HEK293 (cell line): ENCODE data around the gene LACRT.

Experiments
- CTCF ChIA-PET: fragments of 350-600 bp; formaldehyde crosslinking; extraction: SDS; loops from one replicate; lab custom pipeline; 2021; ENCODE audit warnings: antibody characterized with exemption; lab: Yijun Ruan, JAX
- POLR2A ChIA-PET: fragments of 300-600 bp; formaldehyde crosslinking; extraction: SDS; loops from one replicate; lab custom pipeline; 2020; ENCODE audit warnings: antibody characterized with exemption, inconsistent platforms; lab: Yijun Ruan, JAX
- H3K27ac ChIP-seq: fragments of 200-500 bp; sonication (Bioruptor generic); 2 replicates; pipeline ENCODE4 v1.5.1; 2014; ENCODE audit warnings: low read depth, low read length, control low read depth, inconsistent platforms; ENCODE audit errors: extremely low read depth
- H3K36me3 ChIP-seq, 2 experiments: fragments of 200-500 bp in 1 of 2; sonication (Bioruptor generic) in 1 of 2; 1 replicate in 1 of 2; 2 replicates in 1 of 2; pipeline ENCODE4 v1.5.1; 2014 to 2017; ENCODE audit warnings: inconsistent platforms in 2 of 2, low read length in 2 of 2; ENCODE audit not compliant: control insufficient read depth in 2 of 2, insufficient read depth in 1 of 2
- H3K4me1 ChIP-seq: fragments of 200-500 bp; sonication (Bioruptor generic); 2 replicates; pipeline ENCODE4 v1.5.1; 2014; ENCODE audit warnings: mild to moderate bottlenecking, low read length, inconsistent platforms; ENCODE audit not compliant: control insufficient read depth, insufficient read depth
- H3K4me3 ChIP-seq: 2 replicates; pipeline ENCODE4 v1.5.1; 2011; ENCODE audit warnings: low read depth, mild to moderate bottlenecking, control low read depth, low read length, moderate library complexity
- H3K9me3 ChIP-seq: fragments of 200-500 bp; sonication (Bioruptor generic); 2 replicates; pipeline ENCODE4 v1.5.1; 2014; ENCODE audit warnings: low read depth, low read length, inconsistent platforms; ENCODE audit not compliant: control insufficient read depth, insufficient read depth
- GFI1B ChIP-seq: fragments of 450-650 bp; formaldehyde crosslinking; IDR thresholded peaks from 2 replicates; pipeline ENCODE4 v1.5.1; 2016; ENCODE audit warnings: missing biosample characterization, missing genetic modification characterization
- MYNN ChIP-seq: fragments of 450-650 bp; formaldehyde crosslinking; IDR thresholded peaks from 2 replicates; pipeline ENCODE4 v1.5.1; 2016; ENCODE audit warnings: missing biosample characterization, missing genetic modification characterization, borderline replicate concordance
- OSR2 ChIP-seq: fragments of 450-650 bp; formaldehyde crosslinking; IDR thresholded peaks from 2 replicates; pipeline ENCODE4 v1.5.1; 2016; ENCODE audit warnings: missing biosample characterization, missing genetic modification characterization
- TRIM28 ChIP-seq: IDR thresholded peaks from 2 replicates; pipeline ENCODE4 v1.6.1; 2011; ENCODE audit warnings: low read length, control low read depth, borderline replicate concordance
- ZBTB7A ChIP-seq: fragments of 450-650 bp; formaldehyde crosslinking; IDR thresholded peaks from 2 replicates; pipeline ENCODE4 v1.5.1; 2016; ENCODE audit warnings: low read depth, missing biosample characterization, missing genetic modification characterization
- ZBTB8A ChIP-seq: fragments of 450-650 bp; formaldehyde crosslinking; IDR thresholded peaks from 2 replicates; pipeline ENCODE4 v1.5.1; 2016; ENCODE audit warnings: missing biosample characterization, missing genetic modification characterization
- ZFP3 ChIP-seq: fragments of 450-650 bp; formaldehyde crosslinking; IDR thresholded peaks from 2 replicates; pipeline ENCODE4 v1.5.1; 2016; ENCODE audit warnings: low read depth, missing biosample characterization, missing genetic modification characterization
- ZNF16 ChIP-seq: fragments of 450-650 bp; formaldehyde crosslinking; IDR thresholded peaks from 2 replicates; pipeline ENCODE4 v1.5.1; 2016; ENCODE audit warnings: low read depth, missing biosample characterization, missing genetic modification characterization
- ZNF174 ChIP-seq: fragments of 450-650 bp; formaldehyde crosslinking; IDR thresholded peaks from 2 replicates; pipeline ENCODE4 v1.5.0; 2017; ENCODE audit warnings: missing biosample characterization, mild to moderate bottlenecking, missing genetic modification characterization
- ZNF202 ChIP-seq: fragments of 450-650 bp; formaldehyde crosslinking; IDR thresholded peaks from 2 replicates; pipeline ENCODE4 v1.5.1; 2016; ENCODE audit warnings: missing biosample characterization, missing genetic modification characterization, borderline replicate concordance
- ZNF37A ChIP-seq: fragments of 450-650 bp; IDR thresholded peaks from 2 replicates; pipeline ENCODE4 v1.5.1; 2018; ENCODE audit warnings: missing biosample characterization, missing genetic modification characterization
- ZNF416 ChIP-seq: fragments of 450-650 bp; formaldehyde crosslinking; IDR thresholded peaks from 2 replicates; pipeline ENCODE4 v1.5.1; 2016; ENCODE audit warnings: missing biosample characterization, missing genetic modification characterization
- ZNF510 ChIP-seq: fragments of 450-650 bp; formaldehyde crosslinking; IDR thresholded peaks from 2 replicates; pipeline ENCODE4 v1.5.1; 2018; ENCODE audit warnings: mild to moderate bottlenecking, missing genetic modification characterization, missing biosample characterization; ENCODE audit not compliant: insufficient replicate concordance
- ZNF544 ChIP-seq: fragments of 450-650 bp; formaldehyde crosslinking; IDR thresholded peaks from 2 replicates; pipeline ENCODE4 v1.5.0; 2017; ENCODE audit warnings: missing biosample characterization, missing genetic modification characterization
- ZNF623 ChIP-seq: fragments of 450-650 bp; formaldehyde crosslinking; IDR thresholded peaks from 2 replicates; pipeline ENCODE4 v1.5.1; 2016; ENCODE audit warnings: missing biosample characterization, missing genetic modification characterization
- ZNF785 ChIP-seq: fragments of 450-650 bp; formaldehyde crosslinking; IDR thresholded peaks from 2 replicates; pipeline ENCODE4 v1.5.1; 2016; ENCODE audit warnings: missing biosample characterization, missing genetic modification characterization
- ZNF830 ChIP-seq: fragments of 450-650 bp; IDR thresholded peaks from 2 replicates; pipeline ENCODE4 v1.5.0; 2018; ENCODE audit warnings: missing biosample characterization, missing genetic modification characterization, low read depth, mild to moderate bottlenecking, moderate library complexity
- TF ChIP-seq, protein P1 (sequence below): IDR thresholded peaks from 2 replicates; pipeline ENCODE4 v1.6.1; 2011; ENCODE audit warnings: mild to moderate bottlenecking, low read depth, low read length, borderline replicate concordance
- TF ChIP-seq, protein P2 (sequence below): fragments of 450-650 bp; formaldehyde crosslinking; IDR thresholded peaks from 2 replicates; pipeline ENCODE4 v1.5.1; 2016; ENCODE audit warnings: missing biosample characterization, missing genetic modification characterization
- TF ChIP-seq, protein P3 (sequence below): fragments of 450-650 bp; formaldehyde crosslinking; conservative IDR thresholded peaks from 2 replicates; pipeline ENCODE4 v1.5.1; 2016; ENCODE audit warnings: low read depth, missing biosample characterization, missing genetic modification characterization
- TF ChIP-seq, protein P4 (sequence below): fragments of 450-650 bp; formaldehyde crosslinking; IDR thresholded peaks from 2 replicates; pipeline ENCODE4 v1.5.1; 2016; ENCODE audit warnings: missing biosample characterization, missing genetic modification characterization, low read depth

Gene LACRT

DNA sequence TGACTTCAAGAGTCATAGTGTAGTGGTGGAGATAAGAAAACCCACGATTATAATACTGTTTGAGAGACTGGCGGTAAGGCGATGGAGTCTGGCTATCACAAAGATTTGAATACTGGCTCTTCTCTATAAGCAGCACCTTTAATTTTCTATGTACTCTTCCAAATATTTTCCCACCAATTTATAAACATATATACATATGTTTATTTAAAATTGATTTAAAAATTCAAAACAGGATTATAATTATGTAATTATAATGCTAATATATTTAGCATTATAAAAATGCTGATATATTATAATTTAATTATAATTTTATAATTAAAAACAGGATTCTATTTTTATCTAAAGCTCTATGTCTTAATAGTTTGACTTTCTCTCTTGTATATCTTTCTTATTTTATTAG, 28.9 kb upstream of the LACRT start (continued):
- TF ChIP-seq TRIM28 (no peak), ZFP3 (no peak)

DNA sequence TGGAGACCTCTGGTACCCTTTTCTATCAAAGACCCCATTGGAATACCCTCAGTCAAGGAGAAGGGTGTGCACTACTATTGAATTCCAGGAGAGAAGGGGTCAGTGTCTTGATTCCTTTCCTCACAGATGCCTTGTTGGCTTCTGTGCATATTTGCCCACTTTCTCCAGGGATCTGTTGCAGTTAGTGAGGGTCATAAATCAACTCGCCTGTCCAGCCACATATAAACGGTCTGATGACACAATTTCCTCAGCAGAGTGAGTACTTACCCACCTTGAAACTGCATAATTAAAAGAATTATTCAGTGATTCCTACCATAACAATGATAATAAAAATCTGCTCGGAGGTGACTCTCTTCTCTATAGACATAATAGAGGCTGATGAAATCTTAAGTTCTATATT, 27.3 kb upstream of the LACRT start:
- no peaks in the 10 kb centered on the region for H3K36me3 ChIP-seq
- TF ChIP-seq, protein P1, sequence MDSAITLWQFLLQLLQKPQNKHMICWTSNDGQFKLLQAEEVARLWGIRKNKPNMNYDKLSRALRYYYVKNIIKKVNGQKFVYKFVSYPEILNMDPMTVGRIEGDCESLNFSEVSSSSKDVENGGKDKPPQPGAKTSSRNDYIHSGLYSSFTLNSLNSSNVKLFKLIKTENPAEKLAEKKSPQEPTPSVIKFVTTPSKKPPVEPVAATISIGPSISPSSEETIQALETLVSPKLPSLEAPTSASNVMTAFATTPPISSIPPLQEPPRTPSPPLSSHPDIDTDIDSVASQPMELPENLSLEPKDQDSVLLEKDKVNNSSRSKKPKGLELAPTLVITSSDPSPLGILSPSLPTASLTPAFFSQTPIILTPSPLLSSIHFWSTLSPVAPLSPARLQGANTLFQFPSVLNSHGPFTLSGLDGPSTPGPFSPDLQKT = no peak
- TF ChIP-seq ZNF830 (no peak), OSR2 (tag by site-specific recombination) (no peak), ZNF16 (tag by site-specific recombination) (no peak)
- TF ChIP-seq, protein P2, sequence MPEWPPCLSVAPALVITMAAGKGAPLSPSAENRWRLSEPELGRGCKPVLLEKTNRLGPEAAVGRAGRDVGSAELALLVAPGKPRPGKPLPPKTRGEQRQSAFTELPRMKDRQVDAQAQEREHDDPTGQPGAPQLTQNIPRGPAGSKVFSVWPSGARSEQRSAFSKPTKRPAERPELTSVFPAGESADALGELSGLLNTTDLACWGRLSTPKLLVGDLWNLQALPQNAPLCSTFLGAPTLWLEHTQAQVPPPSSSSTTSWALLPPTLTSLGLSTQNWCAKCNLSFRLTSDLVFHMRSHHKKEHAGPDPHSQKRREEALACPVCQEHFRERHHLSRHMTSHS = no peak
- TF ChIP-seq, all 188 proteins: peak for 0
- ChIA-PET POLR2A (no interaction called here), CTCF (interaction anchor here (1.0 to 1.8 kb wide), 3 partner anchors 10 to 64 kb away, joined by 5 to 9 read pairs (median 5); no protein-coding TSS in a partner anchor)
- no peak overlapping the region for H3K4me3 ChIP-seq
- H3K4me1 ChIP-seq = no peaks in the 10 kb centered on the region
- no peaks in the 10 kb centered on the region for H3K9me3 ChIP-seq
- H3K27ac ChIP-seq = no peak overlapping the region

DNA sequence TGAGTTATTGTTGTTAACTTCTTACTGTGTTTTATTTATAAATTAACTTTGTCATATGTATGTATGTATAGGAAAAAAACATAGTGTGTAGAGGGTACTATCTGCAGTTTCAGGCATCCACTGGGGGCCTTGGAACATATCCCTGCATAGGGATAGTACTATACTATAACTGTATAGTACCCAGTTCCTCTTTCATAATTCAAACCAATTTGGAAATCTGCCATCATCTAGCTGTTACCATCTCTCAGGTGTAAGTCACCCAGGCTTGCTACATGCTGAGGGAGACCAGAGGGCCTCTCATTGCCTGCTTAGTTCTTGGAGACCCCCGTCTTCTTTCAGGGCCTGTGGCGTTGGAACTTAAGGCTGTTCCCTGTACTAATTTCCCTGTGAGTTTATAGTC, 26.4 kb upstream of the LACRT start:
- Histone ChIP-seq H3K27ac (no peak overlapping the region), H3K36me3 (no peaks in the 10 kb centered on the region), H3K9me3 (no peaks in the 10 kb centered on the region), H3K4me3 (no peak overlapping the region), H3K4me1 (peaks cover 5% of the 10 kb centered on the region; the same call in 1 of the 2 replicates)
- ChIA-PET CTCF (interaction anchor here (0.5 to 1.5 kb wide), 2 partner anchors 9 to 105 kb away, joined by 3 to 5 read pairs; no protein-coding TSS in a partner anchor), POLR2A (no interaction called here)
- TF ChIP-seq ZNF416 (tag by site-specific recombination) = no peak
- no peak for TF ChIP-seq GFI1B (tag by site-specific recombination)
- no peak for TF ChIP-seq ZNF510
- TF ChIP-seq ZNF174 (tag by site-specific recombination) = no peak
- no peak for TF ChIP-seq OSR2 (tag by site-specific recombination)
- TF ChIP-seq ZNF37A = no peak
- TF ChIP-seq ZBTB7A (tag by site-specific recombination) = no peak

DNA sequence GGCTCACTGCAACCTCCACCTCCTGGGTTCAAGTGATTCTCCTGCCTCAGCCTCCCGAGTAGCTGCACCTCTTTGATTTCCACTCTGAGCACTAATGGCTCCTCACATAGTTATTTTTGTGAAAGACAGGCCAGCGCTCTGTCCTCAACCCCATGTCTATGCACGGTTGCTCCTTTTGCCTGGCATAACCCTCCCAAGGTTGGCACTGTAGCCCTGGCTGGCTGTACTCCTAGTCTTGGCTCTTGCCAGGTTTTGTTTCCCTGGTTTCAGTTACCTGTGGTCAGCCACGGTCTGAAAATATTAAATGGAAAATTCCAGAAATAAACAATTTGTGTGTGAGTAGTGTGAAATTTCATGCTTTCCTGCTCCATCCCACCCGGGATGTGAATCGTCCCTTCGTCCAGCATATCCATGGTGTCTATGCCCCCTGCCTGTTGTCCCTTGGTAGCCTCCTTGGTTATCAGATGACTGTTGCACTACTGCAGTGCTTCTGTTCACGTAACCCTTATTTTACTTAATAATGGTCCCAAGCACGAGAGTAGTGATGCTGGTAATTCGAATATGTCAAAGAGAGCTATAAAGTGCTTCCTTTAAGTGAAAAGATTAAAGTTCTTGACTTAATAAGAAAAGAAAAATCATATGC, 25.7 kb upstream of the LACRT start:
- Histone ChIP-seq H3K9me3 (no peaks in the 10 kb centered on the region), H3K4me3 (no peak overlapping the region), H3K4me1 (peaks cover 5% of the 10 kb centered on the region; the same call in 1 of the 2 replicates), H3K27ac (no peak overlapping the region), H3K36me3 (no peaks in the 10 kb centered on the region)
- CTCF ChIA-PET = interaction anchor here (0.5 to 2.5 kb wide), 6 partner anchors 8 to 133 kb away, joined by 3 to 18 read pairs (median 8); no protein-coding TSS in a partner anchor
- POLR2A ChIA-PET = no interaction called here
- TF ChIP-seq ZNF544 (tag by site-specific recombination) = no peak
- TF ChIP-seq ZNF785 = no peak
- TF ChIP-seq, protein P3, sequence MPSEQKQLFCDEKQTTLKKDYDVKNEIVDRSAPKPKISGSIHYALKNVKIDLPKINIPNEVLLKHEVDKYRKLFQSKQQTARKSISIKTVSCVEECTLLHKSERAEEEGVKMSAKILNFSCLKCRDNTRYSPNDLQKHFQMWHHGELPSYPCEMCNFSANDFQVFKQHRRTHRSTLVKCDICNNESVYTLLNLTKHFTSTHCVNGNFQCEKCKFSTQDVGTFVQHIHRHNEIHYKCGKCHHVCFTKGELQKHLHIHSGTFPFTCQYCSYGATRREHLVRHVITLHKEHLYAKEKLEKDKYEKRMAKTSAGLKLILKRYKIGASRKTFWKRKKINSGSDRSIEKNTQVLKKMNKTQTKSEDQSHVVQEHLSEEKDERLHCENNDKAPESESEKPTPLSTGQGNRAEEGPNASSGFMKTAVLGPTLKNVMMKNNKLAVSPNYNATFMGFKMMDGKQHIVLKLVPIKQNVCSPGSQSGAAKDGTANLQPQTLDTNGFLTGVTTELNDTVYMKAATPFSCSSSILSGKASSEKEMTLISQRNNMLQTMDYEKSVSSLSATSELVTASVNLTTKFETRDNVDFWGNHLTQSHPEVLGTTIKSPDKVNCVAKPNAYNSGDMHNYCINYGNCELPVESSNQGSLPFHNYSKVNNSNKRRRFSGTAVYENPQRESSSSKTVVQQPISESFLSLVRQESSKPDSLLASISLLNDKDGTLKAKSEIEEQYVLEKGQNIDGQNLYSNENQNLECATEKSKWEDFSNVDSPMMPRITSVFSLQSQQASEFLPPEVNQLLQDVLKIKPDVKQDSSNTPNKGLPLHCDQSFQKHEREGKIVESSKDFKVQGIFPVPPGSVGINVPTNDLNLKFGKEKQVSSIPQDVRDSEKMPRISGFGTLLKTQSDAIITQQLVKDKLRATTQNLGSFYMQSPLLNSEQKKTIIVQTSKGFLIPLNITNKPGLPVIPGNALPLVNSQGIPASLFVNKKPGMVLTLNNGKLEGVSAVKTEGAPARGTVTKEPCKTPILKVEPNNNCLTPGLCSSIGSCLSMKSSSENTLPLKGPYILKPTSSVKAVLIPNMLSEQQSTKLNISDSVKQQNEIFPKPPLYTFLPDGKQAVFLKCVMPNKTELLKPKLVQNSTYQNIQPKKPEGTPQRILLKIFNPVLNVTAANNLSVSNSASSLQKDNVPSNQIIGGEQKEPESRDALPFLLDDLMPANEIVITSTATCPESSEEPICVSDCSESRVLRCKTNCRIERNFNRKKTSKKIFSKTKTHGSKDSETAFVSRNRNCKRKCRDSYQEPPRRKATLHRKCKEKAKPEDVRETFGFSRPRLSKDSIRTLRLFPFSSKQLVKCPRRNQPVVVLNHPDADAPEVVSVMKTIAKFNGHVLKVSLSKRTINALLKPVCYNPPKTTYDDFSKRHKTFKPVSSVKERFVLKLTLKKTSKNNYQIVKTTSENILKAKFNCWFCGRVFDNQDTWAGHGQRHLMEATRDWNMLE (tag by site-specific recombination) = no peak
- TF ChIP-seq ZBTB8A (tag by site-specific recombination) = no peak
- TF ChIP-seq MYNN (tag by site-specific recombination) = no peak
- TF ChIP-seq, protein P4, sequence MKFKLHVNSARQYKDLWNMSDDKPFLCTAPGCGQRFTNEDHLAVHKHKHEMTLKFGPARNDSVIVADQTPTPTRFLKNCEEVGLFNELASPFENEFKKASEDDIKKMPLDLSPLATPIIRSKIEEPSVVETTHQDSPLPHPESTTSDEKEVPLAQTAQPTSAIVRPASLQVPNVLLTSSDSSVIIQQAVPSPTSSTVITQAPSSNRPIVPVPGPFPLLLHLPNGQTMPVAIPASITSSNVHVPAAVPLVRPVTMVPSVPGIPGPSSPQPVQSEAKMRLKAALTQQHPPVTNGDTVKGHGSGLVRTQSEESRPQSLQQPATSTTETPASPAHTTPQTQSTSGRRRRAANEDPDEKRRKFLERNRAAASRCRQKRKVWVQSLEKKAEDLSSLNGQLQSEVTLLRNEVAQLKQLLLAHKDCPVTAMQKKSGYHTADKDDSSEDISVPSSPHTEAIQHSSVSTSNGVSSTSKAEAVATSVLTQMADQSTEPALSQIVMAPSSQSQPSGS = no peak
- TF ChIP-seq ZNF623 (tag by site-specific recombination) = no peak
- TF ChIP-seq TRIM28 = no peak
- TF ChIP-seq ZNF202 (tag by site-specific recombination) = no peak
